Glomerular visceral epithelial cell (primary cell): Measurements from ENCODE around the gene CSNK2B.
"Not testable (repeated sequence)": the region's sequence is repeated elsewhere in the genome, so short reads cannot be mapped to it uniquely, and the experiment has no call there.

Source experiments
- DNase-seq: peaks from one replicate; pipeline ENCODE4 v3.0.0-alpha.2; 2016; ENCODE audit errors: extremely low spot score

The CSNK2B gene

DNA sequence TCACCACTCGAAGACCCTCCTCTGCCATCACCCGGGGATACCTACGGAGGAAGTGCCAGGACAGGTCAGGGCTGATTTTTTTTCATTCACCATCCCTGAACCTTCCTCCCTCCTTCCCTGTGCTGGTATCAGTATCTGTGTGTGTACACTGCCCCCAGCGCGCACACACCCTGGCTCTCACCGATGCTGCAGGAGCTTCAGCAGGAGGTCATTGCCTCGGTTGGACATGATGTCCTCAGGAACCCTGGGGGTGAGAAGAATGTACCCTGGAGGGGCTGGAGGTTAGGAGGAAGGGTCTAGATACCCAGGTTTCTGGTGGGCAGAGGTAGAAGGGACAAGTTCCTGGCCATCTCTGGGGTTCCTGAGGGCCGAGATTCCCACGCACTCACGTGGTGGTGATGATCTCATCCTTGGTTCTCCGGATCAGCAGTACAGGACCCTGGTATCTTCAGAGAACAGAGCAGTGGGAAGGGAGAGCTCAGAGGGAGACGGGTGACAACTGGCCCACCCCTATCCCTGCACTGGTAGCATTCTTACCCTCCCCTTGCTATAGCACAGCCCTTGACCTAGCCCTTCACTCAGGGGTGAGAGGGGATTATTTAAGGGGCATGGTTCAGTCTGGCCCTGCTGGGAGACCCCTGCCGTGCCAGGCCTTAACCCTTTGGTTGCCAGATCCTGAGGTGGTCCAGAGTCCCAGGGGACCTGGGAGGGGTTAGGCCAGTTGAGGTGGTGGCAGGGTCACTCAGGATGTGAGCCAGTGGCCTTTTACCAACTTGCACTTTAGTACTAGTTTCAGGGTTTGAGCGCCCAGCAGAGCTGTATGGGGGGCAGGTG, 22.2 kb downstream of the CSNK2B start:
- DNase-seq: no peak

DNA sequence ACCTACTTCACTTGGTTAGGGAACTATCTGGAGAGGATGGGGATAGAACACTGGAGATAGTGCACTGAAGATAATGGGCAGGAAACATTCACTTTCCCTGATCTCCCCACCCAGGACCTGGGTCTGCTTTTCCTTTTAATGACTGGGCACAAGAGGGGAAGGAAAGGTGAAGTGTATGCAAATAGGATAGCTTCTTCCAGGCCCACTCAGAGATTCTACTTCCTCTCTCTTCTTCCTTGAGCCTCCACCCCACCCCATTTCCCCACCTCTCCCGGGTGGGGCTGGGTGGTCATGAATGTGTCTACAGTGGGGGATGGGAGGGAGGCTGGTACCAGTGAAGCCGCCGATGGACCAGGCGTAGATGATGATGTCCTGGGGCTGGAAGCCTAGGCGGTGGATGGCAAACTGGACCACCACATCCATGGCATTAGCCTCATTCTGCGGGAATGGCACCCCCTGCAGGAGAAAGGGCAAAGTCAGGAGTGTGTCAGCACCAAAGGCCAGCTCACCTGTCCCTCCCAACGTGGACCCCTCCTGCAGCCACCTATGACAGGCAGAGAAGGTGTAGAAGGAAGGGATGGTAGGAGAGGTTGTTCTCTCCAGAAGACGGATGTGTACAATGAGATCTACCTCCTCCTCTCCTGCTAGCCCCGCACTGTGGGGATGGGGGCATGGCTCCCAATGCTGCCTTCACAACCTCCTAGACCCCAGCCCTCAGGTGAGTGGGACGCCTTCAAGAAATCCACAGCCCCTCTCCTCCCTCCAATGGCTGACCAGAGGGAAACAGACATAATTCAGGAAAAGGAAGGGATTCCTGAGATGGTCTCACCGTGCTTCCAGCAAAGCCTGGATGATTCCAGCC, 23.6 kb downstream of the CSNK2B start:
- no peak for DNase-seq

- DNase-seq: no peak
Observed at GRCh38 chr6:31690231-31691077, 24.6 kb downstream of the CSNK2B start.

DNA sequence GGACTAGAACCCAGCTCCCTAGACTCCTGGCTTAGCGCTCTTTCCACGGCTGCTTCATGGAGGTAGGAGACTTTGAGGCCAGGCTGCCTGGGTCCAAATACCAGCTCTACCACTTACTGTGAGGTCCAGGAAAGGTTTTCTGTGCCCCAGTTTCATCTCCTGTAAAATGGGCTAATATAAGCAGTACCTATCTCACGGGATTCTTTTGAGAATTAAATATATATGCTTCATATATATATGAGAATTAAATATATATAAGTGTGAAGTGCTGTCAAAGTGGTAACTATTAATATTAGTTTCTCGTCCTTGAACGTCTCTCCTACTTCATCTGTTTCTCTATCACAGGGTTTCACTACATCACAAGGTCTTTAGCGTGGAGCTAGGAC, 25.2 kb downstream of the CSNK2B start:
- no peak for DNase-seq

DNA sequence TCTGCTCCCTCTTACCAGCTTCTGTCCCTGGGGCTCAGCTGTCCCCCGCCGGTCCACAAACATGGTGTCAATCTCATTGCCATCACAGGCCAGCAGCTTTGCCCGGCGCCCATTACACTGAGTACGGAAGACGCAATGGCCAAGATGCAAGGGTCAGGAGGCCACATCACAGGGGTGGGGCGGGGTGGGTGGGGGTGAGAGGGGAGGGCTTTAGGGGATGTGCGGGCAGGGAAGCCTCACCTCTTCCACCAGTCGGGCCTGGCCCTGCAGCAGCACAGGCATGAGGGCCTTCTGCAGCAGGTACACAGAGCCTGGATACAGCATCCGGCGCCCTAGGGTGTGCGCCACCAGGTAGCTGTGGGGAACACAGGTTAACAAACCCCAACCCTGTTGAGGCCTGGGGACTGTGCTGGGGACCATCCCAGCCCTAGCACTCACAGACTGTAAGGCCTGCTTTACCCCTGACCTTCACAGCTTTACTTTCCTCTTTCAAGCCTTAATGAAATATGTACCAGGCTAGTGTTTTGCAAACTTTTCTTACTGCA, 25.8 kb downstream of the CSNK2B start:
- DNase-seq: no peak

- DNase-seq: no peak
Observed at GRCh38 chr6:31692353-31692752, 26.5 kb downstream of the CSNK2B start.

GRCh38 chr6:31692886-31693285, 27.0 kb downstream of the CSNK2B start:
- no peak for DNase-seq

GRCh38 chr6:31693535-31693934, 27.7 kb downstream of the CSNK2B start:
- no peak for DNase-seq

DNA sequence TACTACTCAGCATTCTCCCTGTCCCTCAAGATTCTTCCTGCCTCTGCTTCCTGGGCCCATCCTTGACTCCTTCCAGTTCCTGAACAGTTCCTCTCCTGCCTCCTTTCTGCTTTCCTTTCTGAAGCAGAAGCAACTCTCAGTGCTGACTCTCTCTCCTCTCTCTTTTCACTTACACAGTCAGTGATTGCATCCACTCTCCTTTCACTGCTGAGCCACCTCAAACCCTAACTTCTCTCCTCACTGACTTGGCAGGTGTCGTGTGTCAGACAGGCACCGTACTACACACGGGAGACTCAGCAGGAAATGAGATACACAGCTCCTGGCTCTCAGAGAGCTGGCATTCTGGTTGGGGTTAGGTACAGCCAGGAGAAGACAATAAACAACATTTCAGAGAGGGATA, 31.7 kb downstream of the CSNK2B start:
- DNase-seq: no peak

GRCh38 chr6:31700740-31701401, 35.0 kb downstream of the CSNK2B start:
- no peak for DNase-seq

DNA sequence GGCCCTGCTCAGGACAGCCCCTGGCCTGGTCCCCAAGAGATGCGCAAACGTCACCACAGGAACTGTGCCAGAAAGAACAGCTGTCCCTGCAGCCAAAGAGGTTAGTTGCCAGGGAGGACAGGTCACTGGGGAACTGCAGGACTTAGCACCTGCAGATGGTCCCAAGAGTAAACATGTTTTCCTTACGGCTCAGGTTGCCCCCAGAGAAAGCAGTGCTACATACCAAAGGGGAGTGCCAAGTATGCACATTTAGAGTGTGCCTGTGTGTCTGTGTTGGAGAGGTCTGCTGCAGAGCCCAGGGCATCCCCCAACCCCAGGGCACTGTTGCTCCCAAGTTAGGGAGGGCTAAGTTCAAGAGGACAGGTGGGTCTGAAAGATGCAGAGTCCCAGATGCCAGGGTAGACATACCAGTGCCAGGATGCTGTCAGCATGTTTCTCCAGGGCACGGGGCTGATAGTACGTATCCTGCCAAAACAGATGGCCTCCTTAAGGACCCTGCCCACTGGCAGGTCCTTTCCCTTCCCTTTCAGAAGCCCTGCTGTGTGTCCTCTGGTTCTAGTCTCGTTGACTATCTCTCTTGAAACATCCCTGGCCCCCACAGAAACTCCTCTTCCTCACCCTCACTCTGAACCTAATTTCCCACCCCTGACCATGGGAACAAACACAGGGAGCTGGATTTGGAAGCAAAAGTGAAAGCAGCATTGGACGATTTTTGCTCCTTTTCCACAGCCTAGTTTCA, 36.0 kb downstream of the CSNK2B start:
- DNase-seq: no peak

- no peak for DNase-seq
Observed at GRCh38 chr6:31702405-31702818, 36.5 kb downstream of the CSNK2B start.

DNA sequence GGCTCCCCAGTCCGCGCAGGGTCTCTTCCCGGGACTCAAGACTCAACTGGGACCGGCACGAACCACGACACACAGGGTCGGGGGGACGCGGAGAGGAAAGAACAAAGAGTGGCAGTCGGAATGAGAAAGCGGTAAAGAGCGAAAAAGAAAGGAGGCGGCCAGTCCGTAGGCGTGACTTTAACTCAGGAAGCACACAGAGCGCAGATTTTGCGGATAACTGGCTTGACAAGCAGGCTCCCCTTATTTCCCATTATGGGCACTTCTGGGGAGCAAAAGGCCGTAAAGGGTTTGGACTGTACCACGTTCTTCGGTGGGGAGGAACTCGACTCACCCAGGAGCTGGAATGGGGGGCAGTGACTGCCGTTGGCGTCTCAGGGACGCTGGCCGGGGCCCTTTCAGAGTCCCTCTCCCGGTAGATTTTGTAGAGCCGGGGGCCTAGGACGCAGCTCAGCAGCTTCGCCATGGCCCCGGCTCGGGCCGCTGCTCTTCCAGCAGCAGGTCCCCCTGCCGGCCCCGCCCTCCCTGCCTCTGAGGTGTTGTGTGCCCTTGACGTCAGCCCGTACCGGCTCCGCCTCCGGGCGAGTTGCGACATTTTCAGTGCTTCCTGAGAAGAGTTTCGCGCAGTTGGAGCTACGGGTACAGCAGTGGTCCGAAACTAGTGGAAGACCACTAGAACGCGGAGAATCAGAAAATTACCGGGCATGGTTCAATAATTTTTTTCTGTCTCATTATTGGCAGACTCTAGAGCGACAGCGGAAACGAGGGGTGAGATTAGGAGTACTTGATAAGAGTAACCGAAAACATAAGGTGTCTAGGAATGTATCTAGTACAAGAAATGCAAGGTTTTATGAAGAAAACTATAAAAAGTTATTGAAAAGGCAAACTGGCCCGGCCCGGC, 37.2 kb downstream of the CSNK2B start, which contains the start of gene ABHD16A:
ABHD16A (minus strand) TSS at position 506 of the 898 bp plus-strand sequence; CDS start at position 463, 43 bp downstream.
- DNase-seq: peak; percentile 97

DNA sequence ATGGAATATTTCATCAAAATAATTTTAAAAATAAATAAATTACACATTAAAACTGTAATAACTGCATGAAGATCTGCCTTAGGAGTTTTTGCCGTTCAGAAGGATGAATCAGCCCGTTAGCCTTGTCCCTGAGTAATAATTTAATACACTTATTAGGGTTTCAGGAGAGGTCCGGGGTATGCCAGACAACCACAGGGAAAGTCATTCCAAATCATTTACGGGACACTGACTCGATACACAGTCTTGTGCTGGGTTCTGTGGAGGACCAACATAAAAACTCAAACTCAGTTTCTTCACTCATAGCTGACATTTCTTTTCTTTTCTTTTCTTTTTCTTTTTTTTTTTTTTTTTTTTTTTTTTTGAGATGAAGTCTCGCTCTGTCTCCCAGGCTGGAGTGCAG, 40.1 kb downstream of the CSNK2B start:
- no peak for DNase-seq

GRCh38 chr6:31706599-31706998, 40.7 kb downstream of the CSNK2B start, which contains the start of gene LY6G6F:
Gene LY6G6F (plus strand): TSS chr6:31706866. CDS start chr6:31706907, 41 bp downstream.
- no peak for DNase-seq

- no peak for DNase-seq
Observed at GRCh38 chr6:31707701-31708100, 41.8 kb downstream of the CSNK2B start.

DNA sequence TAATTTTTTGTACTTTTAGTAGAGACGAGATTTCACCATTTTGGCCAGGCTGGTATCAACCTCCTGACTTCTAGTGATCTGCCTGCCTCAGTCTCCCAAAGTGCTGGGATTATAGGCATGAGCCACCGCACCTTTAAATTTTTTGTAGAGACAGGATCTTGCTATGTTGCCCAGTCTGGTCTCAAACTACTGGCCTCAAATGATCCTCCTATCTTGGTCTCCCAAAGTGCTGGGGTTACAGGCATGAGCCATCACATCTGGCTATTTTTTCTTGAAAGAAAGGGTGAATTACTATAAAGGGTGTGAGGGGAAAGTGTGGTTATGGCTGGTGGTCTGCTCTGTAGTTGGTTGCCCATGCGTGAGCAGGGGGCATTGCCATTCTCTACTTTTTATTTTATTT, 42.3 kb downstream of the CSNK2B start:
- no peak for DNase-seq

DNA sequence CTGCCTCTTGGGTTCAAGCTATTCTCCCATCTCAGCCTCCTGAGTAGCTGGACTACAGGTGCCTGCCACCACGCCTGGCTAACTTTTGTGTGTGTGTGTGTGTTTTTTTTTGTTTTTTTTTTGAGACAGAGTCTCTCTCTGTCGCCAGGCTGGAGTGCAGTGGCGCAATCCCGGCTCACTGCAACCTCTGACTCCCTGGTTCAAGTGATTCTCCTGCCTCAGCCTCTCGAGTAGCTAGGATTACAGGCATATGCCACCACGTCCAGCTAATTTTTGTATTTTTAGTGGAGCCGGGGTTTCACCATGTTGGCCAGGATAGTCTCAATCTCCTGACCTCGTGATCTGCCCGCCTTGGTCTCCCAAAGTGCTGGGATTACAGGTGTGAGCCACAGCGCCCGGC, 43.3 kb downstream of the CSNK2B start:
- DNase-seq: not testable (repeated sequence)
